Right cardiac atrium (tissue), 5 donors: Measurements from ENCODE around the gene GUSB. TPM values are rescaled to one million over a fixed set of nuclear protein-coding genes. Genes with fewer than 3 reads are reported as not detected.

Source experiments
- ATAC-seq, 2 donors: fragments of 200-7000 bp; cut with Tn5 transposase; one replicate each; pipeline versions ENCODE4 v1.8.0 to v1.9.1; 2020; ENCODE audit warnings: moderate library complexity in 2 of 2, mild to moderate bottlenecking in 1 of 2
- DNase-seq, 3 donors: peaks; one replicate each; pipeline ENCODE4 v3.0.0-alpha.2; 2020
- H3K27ac ChIP-seq: one replicate; pipeline ENCODE4 v1.5.1; 2013; ENCODE audit warnings: mild to moderate bottlenecking, low read length, control low read depth, moderate library complexity
- H3K27me3 ChIP-seq: one replicate; pipeline ENCODE4 v1.6.1; 2013; ENCODE audit not compliant: control insufficient read depth, insufficient read depth
- H3K4me1 ChIP-seq: one replicate; pipeline ENCODE4 v1.6.1; 2013; ENCODE audit warnings: low read length; ENCODE audit not compliant: control insufficient read depth, insufficient read depth
- H3K4me3 ChIP-seq: one replicate; pipeline ENCODE4 v1.5.1; 2013; ENCODE audit warnings: low read length, control low read depth
- H3K9me3 ChIP-seq: one replicate; pipeline ENCODE4 v1.6.1; 2013; ENCODE audit warnings: low read length; ENCODE audit not compliant: control insufficient read depth
- WGBS: extraction: QIAGEN DNeasy Blood & Tissue Kit; methylation state at CpG from one replicate; pipeline ENCODE4 v1.1.7; 2013; 5-methylcytosine and 5-hydroxymethylcytosine counted together
- intact Hi-C, 4 donors: fragments of 100-400 bp; cut with DNase I; formaldehyde crosslinking; loops; one replicate each; pipeline versions ENCODE4 v1.11.0 to v1.14.0; 2022 to 2023
- polyA plus RNA-seq: library from polyadenylated mRNA; stranded (reverse); fragments of 200-250 nt; gene quantifications from one replicate; pipeline ENCODE4 v1.2.3, GENCODE V29; 2013
- total RNA-seq, 4 donors: library from RNA; stranded (reverse); fragmentation: NEBNext Ultra II Directional; extraction: Animal tissue kit (Norgen Biotek cat#: 25700); gene quantifications; one replicate each; pipeline ENCODE4 v1.2.1, GENCODE V29; 2021
- donor health status: healthy with polysubstance abuse.
- donor health status: DM: no; HTN: yes; CAD: no.
- donor health status: DM: no; HTN: no; CAD: no.
- donor health status: DM: no; HTN: yes; CAD: no; lungs with severe emphysema.
- donor health status: DM: yes; HTN: yes; CAD: no.

The GUSB gene
- total and polyA plus RNA-seq, 5 donors = 21.5 to 27.2 (median 24.8) TPM

DNA sequence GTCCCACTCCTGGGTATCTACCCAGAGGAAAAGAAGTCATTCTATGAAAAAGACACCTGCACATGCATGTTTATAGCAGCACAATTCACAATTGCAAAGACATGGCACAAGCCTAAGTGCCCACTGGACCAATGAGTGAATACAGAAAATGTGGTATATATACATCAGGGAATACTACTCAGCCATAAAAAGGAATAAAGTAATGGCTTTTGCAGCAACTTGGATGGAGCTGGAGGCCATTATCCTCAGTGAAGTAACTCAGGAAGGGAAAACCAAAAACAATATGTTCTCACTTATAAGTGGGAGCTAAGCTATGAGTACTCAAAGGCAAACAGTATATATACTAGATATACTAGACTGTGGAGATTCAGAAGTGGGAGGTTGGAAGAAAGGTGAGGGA lies 55.4 kb downstream of the GUSB start:
- no peak for DNase-seq
- no peak for ATAC-seq
- Histone ChIP-seq H3K9me3 (no peaks in the 10 kb centered on the region), H3K4me3 (no peak overlapping the region), H3K27ac (no peak overlapping the region), H3K4me1 (peaks cover 3% of the 10 kb centered on the region), H3K27me3 (no peaks in the 10 kb centered on the region)
- intact Hi-C loops = loop anchor here in 1 of 4 donors (10.0 kb wide), 1 partner anchor 58 kb away; the partner anchor contains the start of gene GUSB

DNA sequence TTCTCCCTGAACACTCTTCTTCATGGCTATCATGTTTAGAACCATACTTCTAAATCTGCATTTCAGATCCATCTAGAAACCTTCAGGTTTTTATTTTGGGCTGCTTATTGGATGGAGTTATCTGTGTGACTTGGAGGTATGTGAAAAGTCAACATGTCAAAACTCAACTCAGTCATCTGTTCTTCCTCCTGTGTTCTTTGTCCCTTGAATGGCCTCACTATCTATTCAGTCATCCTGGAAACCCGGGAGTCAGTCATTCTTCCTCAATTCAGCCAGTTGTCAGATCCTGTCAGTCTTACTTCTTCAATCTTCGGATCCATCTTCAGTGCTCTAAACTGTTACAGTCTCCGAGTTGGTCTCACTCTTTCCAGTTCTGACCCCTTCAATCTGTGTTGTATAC lies 57.0 kb downstream of the GUSB start:
- DNase-seq = no peak
- Histone ChIP-seq H3K27me3 (no peaks in the 10 kb centered on the region), H3K27ac (no peak overlapping the region), H3K9me3 (no peaks in the 10 kb centered on the region), H3K4me3 (no peak overlapping the region), H3K4me1 (peaks cover 3% of the 10 kb centered on the region)
- ATAC-seq = no peak
- intact Hi-C loops = loop anchor here in 1 of 4 donors (10.0 kb wide), 1 partner anchor 60 kb away; the partner anchor contains the start of gene GUSB
- WGBS = 63% methylated on average over 3 of the region's 3 CpGs

DNA sequence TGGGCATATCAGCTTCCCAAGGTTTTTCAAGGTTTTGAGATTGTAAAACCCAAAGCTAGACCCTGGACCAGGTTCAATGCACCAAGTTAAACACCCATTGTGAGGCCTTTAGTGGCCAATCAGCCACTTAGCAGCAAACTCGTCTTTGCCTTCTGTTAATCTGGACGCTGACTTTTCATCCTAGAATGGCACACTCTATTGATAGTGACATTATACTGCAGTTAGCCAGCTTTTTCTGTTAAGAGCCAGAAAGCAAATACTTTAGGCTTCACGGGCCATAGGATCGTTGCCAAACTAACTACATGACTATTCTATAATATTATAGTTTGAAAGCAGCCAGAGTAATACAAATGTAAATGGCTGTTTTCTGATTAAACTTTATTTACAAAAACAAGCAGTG lies 57.8 kb downstream of the GUSB start:
- Histone ChIP-seq H3K4me3 (no peak overlapping the region), H3K27me3 (no peaks in the 10 kb centered on the region), H3K4me1 (peaks cover 3% of the 10 kb centered on the region), H3K27ac (no peak overlapping the region), H3K9me3 (no peaks in the 10 kb centered on the region)
- WGBS = 63% methylated on average over 4 of the region's 4 CpGs
- no peak for DNase-seq
- ATAC-seq = no peak
- intact Hi-C loops = loop anchor here in 1 of 4 donors (10.0 kb wide), 1 partner anchor 61 kb away; the partner anchor contains the start of gene GUSB

DNA sequence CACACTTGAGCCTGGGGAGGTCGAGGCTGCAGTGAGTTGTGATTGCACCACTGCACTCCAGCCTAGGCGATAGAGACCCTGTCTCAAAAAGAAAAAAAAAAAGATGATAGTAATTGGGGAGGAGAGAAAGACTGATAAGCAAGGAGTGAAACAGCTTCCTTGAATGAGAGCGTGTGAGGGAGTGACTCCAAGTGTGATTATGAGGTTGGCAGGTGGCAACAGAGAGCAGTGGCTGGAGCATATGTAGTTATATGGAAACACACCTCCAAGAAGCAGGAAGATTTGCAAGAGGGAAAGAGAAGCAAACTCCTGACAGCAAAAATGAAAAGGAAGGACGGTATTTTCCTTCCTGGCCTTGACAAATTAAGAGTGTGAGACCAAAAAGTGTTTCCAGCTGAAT lies 58.7 kb downstream of the GUSB start:
- Histone ChIP-seq H3K27ac (no peak overlapping the region), H3K27me3 (no peaks in the 10 kb centered on the region), H3K4me3 (no peak overlapping the region), H3K9me3 (no peaks in the 10 kb centered on the region), H3K4me1 (peaks cover 3% of the 10 kb centered on the region)
- DNase-seq (no peak), ATAC-seq (no peak)
- WGBS = 87% methylated on average over 4 of the region's 4 CpGs
- intact Hi-C loops = loop anchor here in 1 of 4 donors (10.0 kb wide), 1 partner anchor 61 kb away; the partner anchor contains the start of gene GUSB

DNA sequence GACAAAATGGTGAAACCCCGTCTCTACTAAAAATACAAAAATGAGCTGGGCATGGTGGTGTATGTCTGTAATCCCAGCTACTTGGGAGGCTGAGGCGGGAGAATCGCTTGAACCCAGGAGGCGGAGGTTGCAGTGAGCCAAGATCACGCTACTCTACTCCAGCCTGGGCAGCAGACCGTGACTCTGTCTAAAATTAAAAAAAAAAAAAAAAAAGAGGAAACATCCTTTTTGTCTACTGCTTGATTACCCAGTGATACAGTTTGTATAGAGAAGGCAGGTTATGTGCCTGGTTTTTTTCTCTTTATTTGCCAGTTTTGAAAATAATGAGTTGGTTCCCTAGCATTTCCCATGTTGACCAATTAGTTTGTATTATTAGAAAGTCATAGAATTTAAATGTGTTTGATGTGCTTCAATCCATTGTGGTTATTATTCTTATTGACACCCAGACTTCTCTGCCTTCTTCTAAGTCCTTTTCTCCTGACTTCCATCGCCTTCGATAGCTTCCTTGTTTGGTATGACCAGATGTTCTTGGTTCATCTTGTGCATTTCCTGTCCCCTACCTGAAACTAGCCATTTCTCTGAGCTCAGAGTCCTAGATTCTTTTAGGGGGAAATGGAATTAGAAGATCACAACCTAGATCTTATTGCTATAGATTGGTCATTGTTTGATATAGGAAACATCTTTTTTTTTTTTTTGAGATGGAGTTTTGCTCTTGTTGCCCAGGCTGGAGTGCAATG lies 65.9 kb downstream of the GUSB start:
- no peaks in the 10 kb centered on the region for H3K27me3 ChIP-seq
- WGBS = 94% methylated on average over 8 of the region's 8 CpGs
- intact Hi-C loops = no loop called here
- no peaks in the 10 kb centered on the region for H3K4me1 ChIP-seq
- H3K4me3 ChIP-seq = no peak overlapping the region
- no peak overlapping the region for H3K27ac ChIP-seq
- H3K9me3 ChIP-seq = no peaks in the 10 kb centered on the region
- ATAC-seq = no peak
- no peak for DNase-seq

DNA sequence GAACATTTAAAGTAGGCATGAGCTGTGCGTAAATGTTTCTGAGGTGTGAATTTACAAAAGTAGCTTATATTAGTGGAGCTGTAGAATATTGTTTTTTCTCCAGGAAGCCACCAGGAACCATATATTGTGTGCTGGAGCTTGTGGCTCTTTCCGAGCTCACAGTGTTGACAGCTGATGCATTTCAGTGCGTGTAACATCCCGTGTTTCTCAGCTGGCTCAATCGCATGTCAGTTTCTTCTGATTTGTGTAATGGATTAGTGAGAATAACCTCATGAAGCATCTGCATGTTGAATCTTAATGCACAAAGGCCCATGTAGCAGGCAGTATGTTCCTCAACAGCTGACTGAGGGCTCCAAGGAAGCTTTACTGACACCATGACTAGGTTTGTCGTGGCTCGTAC lies 69.8 kb downstream of the GUSB start:
- Histone ChIP-seq H3K27me3 (no peaks in the 10 kb centered on the region), H3K9me3 (no peaks in the 10 kb centered on the region), H3K27ac (no peak overlapping the region), H3K4me3 (no peak overlapping the region), H3K4me1 (no peaks in the 10 kb centered on the region)
- WGBS = 86% methylated on average over 7 of the region's 7 CpGs
- intact Hi-C loops = no loop called here
- ATAC-seq (no peak), DNase-seq (no peak)

Other genes with a start within 250 kb of the GUSB start
- 10 to 100 TPM; 15.0 to 21.2 (median 16.2) TPM for gene VKORC1L1, start 109.1 kb downstream of the GUSB start, total RNA-seq
- gene VKORC1L1, start 109.1 kb downstream of the GUSB start, polyA plus RNA-seq = 6.8 TPM
- gene ASL, start 93.6 kb upstream of the GUSB start, total RNA-seq = 10 to 100 TPM in 3 of 4 donors, 1 to 10 TPM in 1; 9.6 to 13.8 (median 11.2) TPM
- gene ASL, start 93.6 kb upstream of the GUSB start, polyA plus RNA-seq = 11.2 TPM
- gene CRCP, start 132.6 kb upstream of the GUSB start, total RNA-seq = 10 to 100 TPM; 28.3 to 31.5 (median 28.9) TPM
- gene CRCP, start 132.6 kb upstream of the GUSB start, polyA plus RNA-seq = 18.7 TPM
- 1 to 10 TPM; 7.3 to 9.9 (median 8.4) TPM for gene TPST1, start 223.1 kb upstream of the GUSB start, total RNA-seq
- gene TPST1, start 223.1 kb upstream of the GUSB start, polyA plus RNA-seq = 5.1 TPM